ENCODE data around the gene C19orf44. TPM values are rescaled to one million over a fixed set of nuclear protein-coding genes. Genes with fewer than 3 reads are reported as not detected.

The C19orf44 gene
- total and polyA plus RNA-seq, 8 donors, result 2.4 to 40.3 (median 3.8) TPM; not detected in 1

DNA sequence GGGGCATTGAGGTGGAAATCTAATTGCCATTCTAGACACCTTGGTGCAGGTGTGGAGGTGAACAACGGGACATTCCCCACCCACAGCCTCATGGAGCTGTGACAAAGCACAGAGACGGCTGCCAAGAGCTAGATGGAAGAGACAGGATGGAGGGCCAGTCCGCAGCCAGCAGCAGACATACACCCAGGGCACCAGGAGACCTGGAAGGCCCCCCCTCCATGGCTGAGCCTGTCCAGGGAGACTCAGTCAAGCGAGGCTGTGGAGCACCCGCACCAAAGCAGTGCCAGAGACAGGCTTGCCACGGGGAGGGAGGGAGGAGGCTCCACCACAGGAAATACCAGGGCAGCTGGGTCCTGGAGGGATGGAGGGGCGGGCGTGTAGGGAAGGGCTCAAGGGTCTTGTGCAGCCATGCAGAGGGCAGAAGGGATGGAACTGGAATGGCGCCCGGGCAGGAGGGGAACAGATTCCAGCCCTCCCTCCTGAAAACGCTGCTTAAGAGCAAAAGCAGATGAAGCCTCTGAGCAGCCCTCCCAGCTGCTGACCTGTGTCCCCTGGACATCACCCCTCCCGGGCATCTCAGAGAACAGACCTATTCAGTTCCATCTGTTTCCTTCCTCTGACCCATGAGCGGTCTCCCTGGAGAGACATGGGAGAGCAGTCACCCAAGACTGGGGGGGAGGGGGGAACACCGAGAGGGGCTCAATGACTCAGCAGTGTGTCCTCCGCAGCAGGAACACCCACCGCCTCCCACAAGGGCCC lies 38.8 kb upstream of the C19orf44 start:
- TF ChIP-seq EP300 (IDR thresholded peaks at IDR 0.05) (no peak), POLR2AphosphoS5 (IDR thresholded peaks at IDR 0.05) (no peak), POLR2A (IDR thresholded peaks at IDR 0.05) (no peak)
- TF ChIP-seq, protein P1, sequence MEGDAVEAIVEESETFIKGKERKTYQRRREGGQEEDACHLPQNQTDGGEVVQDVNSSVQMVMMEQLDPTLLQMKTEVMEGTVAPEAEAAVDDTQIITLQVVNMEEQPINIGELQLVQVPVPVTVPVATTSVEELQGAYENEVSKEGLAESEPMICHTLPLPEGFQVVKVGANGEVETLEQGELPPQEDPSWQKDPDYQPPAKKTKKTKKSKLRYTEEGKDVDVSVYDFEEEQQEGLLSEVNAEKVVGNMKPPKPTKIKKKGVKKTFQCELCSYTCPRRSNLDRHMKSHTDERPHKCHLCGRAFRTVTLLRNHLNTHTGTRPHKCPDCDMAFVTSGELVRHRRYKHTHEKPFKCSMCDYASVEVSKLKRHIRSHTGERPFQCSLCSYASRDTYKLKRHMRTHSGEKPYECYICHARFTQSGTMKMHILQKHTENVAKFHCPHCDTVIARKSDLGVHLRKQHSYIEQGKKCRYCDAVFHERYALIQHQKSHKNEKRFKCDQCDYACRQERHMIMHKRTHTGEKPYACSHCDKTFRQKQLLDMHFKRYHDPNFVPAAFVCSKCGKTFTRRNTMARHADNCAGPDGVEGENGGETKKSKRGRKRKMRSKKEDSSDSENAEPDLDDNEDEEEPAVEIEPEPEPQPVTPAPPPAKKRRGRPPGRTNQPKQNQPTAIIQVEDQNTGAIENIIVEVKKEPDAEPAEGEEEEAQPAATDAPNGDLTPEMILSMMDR (IDR thresholded peaks at IDR 0.05), result no peak
- Histone ChIP-seq H3K9me3 (no peaks in the 10 kb centered on the region), H3K36me3 (no peaks in the 10 kb centered on the region), H3K27ac (peak overlapping the region in 4 of 5 donors; percentile 20 to 71 (median 52)), H3K4me1 (peaks cover 33 to 75% (median 61%) of the 10 kb centered on the region in 4 donors), H3K4me3 (peak overlapping the region in 3 of 4 donors; percentile 6 to 13 (median 9)), H3K27me3 (no peaks in the 10 kb centered on the region)
- 20 to 36% (median 33%) methylated on average over 14 to 16 of the region's 16 CpGs for WGBS, 5 donors
- DNase-seq, result peak; percentile 36 to 54
- intact Hi-C loops (cut with DNase I; ENCODE audit: low total_unique reads), result no loop called here

GRCh38 chr19:16457954-16458331 lies 38.3 kb upstream of the C19orf44 start:
- no peak for DNase-seq
- H3K4me1 ChIP-seq, result peaks cover 39 to 80% (median 63%) of the 10 kb centered on the region in 4 donors
- TF ChIP-seq POLR2AphosphoS5 (IDR thresholded peaks at IDR 0.05), result no peak
- TF ChIP-seq, protein P1 (IDR thresholded peaks at IDR 0.05), result no peak
- TF ChIP-seq POLR2A (IDR thresholded peaks at IDR 0.05), result no peak
- TF ChIP-seq EP300 (IDR thresholded peaks at IDR 0.05), result no peak
- H3K36me3 ChIP-seq, result no peaks in the 10 kb centered on the region
- 55 to 70% (median 67%) methylated on average over 5 to 8 of the region's 8 CpGs for WGBS, 5 donors
- H3K9me3 ChIP-seq, result no peaks in the 10 kb centered on the region
- H3K27me3 ChIP-seq, result no peaks in the 10 kb centered on the region
- H3K4me3 ChIP-seq, result peak overlapping the region in 1 of 4 donors; percentile 9
- intact Hi-C loops (cut with DNase I; ENCODE audit: low total_unique reads), result no loop called here
- H3K27ac ChIP-seq, result peak overlapping the region in 4 of 5 donors; percentile 20 to 71 (median 52)

- Histone ChIP-seq H3K9me3 (no peaks in the 10 kb centered on the region), H3K4me1 (peaks cover 46 to 83% (median 62%) of the 10 kb centered on the region in 4 donors), H3K4me3 (no peak overlapping the region), H3K36me3 (no peaks in the 10 kb centered on the region), H3K27ac (peak overlapping the region in 4 of 5 donors; percentile 20 to 71 (median 52)), H3K27me3 (no peaks in the 10 kb centered on the region)
- intact Hi-C loops (cut with DNase I; ENCODE audit: low total_unique reads), result no loop called here
- TF ChIP-seq, protein P1 (IDR thresholded peaks at IDR 0.05), result no peak
- no peak for TF ChIP-seq POLR2AphosphoS5 (IDR thresholded peaks at IDR 0.05)
- TF ChIP-seq POLR2A (IDR thresholded peaks at IDR 0.05), result no peak
- TF ChIP-seq EP300 (IDR thresholded peaks at IDR 0.05), result no peak
- no peak for DNase-seq
- WGBS, 5 donors, result 78 to 89% (median 79%) methylated on average over 20 to 25 of the region's 25 CpGs
These were observed 37.5 kb upstream of the C19orf44 start for GRCh38 chr19:16458391-16459341.

DNA sequence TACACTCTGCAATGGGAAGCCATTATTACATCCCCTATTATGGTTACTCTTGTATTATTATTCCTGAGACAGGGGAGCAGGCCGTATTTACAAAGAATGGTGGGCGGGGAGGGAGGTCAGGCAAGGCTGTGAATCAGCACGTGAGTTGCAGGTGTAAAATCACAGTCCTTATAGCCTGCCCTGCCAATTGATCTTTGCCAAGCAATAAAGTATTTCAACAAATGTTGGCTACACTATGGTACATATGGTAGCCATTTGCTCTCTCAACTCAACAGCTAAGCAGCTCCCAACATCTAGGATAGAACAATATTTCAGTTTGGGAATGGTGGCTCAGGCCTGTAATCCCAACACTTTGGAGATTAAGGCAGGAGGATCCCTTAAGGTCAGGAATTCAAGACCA lies 36.5 kb upstream of the C19orf44 start:
- no peaks in the 10 kb centered on the region for H3K9me3 ChIP-seq
- no peak for TF ChIP-seq POLR2AphosphoS5 (IDR thresholded peaks at IDR 0.05)
- no peak for TF ChIP-seq POLR2A (IDR thresholded peaks at IDR 0.05)
- TF ChIP-seq, protein P1 (IDR thresholded peaks at IDR 0.05), result no peak
- TF ChIP-seq EP300 (IDR thresholded peaks at IDR 0.05), result no peak
- no peak overlapping the region for H3K4me3 ChIP-seq
- H3K36me3 ChIP-seq, result no peaks in the 10 kb centered on the region
- intact Hi-C loops (cut with DNase I; ENCODE audit: low total_unique reads), result no loop called here
- H3K4me1 ChIP-seq, result peaks cover 43 to 83% (median 59%) of the 10 kb centered on the region in 4 donors
- no peaks in the 10 kb centered on the region for H3K27me3 ChIP-seq
- H3K27ac ChIP-seq, result no peak overlapping the region
- DNase-seq, result no peak
- WGBS, 5 donors, result 66 to 79% (median 71%) methylated on average over 3 of the region's 3 CpGs
